ENCODE results near the gene TMEM254.
A peak's percentile ranks its signal among the peaks of the same experiment; 100 is the strongest.
"Not testable (repeated sequence)": the region's sequence is repeated elsewhere in the genome, so short reads cannot be mapped to it uniquely, and the experiment has no call there.

The TMEM254 gene

GRCh38 chr10:80075781-80076180 is 2.7 kb upstream of the TMEM254 start:
- peak in 1 of 3 donors; percentile 20 for DNase-seq (ENCODE audit: low read depth in 2 of 3, low spot score in 1 of 3)

GRCh38 chr10:80077869-80078447 is 507 bp upstream of the TMEM254 start:
- no peak for DNase-seq (ENCODE audit: low read depth in 2 of 3, low spot score in 1 of 3)

DNA sequence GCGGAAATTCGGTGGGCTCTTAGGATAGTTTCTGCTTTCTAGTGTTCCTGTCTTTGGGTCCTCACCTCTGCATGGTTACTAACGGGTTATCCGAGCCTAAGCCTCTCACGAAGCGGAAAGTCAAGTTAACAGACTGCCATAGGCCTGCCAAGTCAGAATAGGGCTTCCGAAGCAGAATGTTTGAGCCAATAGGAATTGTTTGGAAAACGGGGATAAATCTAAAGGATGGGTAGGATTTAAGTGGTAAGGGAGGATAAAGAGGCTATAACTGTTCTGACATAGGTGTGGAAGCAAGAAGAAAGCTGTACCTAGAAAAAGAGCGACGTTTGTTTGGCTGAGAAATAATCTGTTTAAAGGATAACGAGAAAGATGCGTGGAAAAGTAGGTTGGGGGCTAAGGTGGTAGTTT is 851 bp downstream of the TMEM254 start:
- no peak for DNase-seq (ENCODE audit: low read depth in 2 of 3, low spot score in 1 of 3)

GRCh38 chr10:80081026-80081425 is 2.6 kb downstream of the TMEM254 start:
- no peak for DNase-seq (ENCODE audit: low read depth in 2 of 3, low spot score in 1 of 3)

DNA sequence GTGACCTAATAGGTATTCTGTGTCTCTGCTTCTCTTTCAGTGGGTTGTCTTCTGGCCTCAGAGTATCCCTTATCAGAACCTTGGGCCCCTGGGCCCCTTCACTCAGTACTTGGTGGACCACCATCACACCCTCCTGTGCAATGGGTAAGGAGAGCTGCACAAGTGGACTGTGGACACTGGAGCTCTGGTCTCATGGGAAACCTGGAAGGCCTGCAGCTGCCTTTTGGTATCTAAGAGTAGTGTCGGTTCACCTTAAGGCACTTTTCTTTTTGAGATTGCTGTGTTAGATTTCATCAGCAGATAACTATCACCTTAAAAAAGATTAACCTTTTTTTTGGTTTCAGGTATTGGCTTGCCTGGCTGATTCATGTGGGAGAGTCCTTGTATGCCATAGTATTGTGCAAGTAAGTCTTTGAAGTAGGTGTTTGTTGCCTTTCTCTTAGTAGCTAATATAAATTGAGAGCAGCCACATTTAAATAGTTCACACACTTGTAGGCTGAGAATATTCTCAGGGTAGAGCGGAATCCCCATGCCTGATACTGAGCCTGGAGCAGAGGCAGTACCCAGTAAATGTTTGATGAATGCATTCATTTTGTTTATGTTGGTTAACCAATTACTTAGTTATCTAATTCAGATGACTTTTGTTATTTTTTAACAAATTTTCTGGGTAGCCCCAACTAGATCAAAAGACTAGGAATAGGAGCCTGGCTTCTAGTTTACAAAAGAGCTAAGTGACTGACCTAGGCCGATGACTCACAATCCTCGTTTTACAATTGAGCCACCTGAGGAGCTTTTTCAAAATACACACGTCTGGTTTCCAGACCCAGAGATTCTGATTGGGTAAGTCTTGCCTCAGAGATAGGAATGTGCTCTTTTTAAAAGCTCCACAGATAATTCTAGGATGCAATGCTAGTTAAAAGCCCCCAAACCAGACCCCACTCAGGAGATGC is 3.6 kb downstream of the TMEM254 start:
- DNase-seq (ENCODE audit: low read depth in 2 of 3, low spot score in 1 of 3): no peak

GRCh38 chr10:80090121-80090520 is 11.7 kb downstream of the TMEM254 start:
- DNase-seq (ENCODE audit: low read depth in 2 of 3, low spot score in 1 of 3): no peak

DNA sequence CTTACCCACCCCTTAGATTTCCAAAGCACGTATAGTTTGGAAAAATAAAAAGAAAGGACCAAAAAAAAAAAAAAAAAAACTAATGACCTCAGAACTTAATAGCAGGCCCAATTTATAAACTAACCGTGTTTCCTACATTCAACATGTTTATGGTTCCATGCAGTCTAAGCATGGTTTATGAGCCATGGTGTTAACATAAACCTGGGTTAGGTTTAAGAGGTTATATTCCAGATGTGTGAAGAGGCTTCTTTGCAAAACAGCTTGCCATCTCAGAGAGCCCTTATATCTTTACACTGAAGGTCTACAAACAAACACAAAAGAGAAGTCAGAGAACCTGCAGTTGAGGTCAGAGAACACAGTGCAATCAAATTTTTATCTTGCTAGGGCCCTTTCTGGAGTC is 15.8 kb downstream of the TMEM254 start:
- no peak for DNase-seq (ENCODE audit: low read depth in 2 of 3, low spot score in 1 of 3)

DNA sequence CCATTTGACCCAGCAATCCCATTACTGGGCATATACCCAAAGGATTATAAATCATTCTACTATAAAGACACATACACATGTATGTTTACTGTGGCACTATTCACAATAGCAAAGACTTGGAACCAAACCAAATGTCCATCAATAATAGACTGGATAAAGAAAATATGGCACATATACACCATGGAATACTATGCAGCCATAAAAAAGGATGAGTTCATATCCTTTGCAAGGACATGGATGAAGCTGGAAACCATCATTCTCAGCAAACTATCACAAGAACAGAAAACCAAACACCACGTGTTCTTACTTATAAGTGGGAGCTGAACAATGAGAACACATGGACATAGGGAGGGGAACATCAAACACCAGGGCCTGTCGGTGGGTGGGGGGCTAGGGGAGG is 19.8 kb downstream of the TMEM254 start:
- DNase-seq (ENCODE audit: low read depth in 2 of 3, low spot score in 1 of 3): not testable (repeated sequence)

GRCh38 chr10:80099295-80099694 is 20.8 kb downstream of the TMEM254 start:
- not testable (repeated sequence) for DNase-seq (ENCODE audit: low read depth in 2 of 3, low spot score in 1 of 3)

GRCh38 chr10:80100116-80100515 is 21.7 kb downstream of the TMEM254 start:
- no peak for DNase-seq (ENCODE audit: low read depth in 2 of 3, low spot score in 1 of 3)

DNA sequence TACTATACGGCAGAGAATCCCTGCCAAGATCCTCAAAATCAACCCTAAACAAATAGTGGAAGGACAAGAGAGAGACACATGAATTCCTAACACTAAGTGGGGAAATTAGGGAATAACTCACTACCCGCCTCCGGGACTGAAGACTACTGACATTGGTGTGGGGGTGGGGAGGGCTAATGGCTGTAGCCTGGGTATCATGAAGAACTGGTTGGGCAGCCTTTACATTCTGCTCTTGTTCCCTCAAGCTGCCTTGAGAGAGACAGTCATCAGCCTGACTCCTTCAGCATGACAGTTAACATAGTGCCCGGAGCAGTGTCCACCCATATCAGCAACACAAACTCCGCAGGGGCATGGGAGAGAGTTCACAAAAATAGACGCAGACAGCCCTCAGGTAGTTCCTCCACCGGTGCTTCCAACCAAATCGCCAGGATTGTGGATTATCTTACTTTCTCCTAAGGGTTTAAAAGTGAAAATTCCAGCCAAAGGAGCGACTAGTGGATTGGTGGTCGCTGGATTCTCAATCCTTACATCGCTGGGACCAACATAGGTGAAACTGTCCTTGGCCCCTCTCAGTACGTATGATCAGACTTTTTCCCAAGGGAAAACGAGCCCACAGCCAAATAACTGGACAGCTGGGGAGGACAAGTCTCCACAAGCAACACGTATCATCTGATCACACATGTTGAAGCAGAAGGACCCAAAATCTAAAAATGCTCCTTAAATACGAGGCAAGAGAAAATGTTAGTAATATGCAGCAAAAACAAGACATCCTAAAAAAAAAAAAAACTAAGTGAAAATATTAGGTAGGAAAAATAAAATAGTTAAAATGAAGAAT is 22.6 kb downstream of the TMEM254 start:
- no peak for DNase-seq (ENCODE audit: low read depth in 2 of 3, low spot score in 1 of 3)

- DNase-seq (ENCODE audit: low read depth in 2 of 3, low spot score in 1 of 3): no peak
These were observed 25.8 kb downstream of the TMEM254 start for GRCh38 chr10:80104066-80104926.

DNA sequence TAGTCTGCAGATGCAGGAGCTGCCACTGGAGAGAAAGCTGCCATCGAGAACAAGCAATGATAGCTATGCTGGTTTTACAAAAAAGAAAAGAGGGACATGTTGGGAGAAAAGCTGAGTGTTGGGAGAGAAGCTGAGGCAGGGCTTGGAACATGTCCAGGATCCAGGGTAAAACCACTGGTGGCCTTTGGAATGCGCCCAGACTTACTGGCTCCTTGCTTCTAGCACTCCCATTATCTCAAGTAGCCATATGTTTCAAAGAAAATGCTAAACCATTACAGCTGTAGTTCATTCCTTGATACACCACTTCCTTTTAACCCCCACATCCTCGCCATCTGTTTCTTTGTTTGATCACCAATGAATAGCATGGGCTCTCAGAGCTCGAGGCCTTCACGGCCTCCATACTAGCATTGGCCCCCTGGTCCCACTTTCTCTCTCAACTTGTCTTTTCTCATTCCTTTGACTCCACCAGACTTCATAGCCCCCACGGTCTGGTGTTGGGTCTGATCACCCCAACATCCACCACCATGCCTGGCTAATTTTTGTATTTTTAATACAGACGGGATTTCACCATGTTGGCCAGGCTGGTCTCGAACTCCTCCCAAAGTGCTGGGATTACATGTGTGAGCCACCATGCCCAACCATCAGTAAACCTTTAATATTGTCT is 30.2 kb downstream of the TMEM254 start:
- DNase-seq (ENCODE audit: low read depth in 2 of 3, low spot score in 1 of 3): no peak

DNA sequence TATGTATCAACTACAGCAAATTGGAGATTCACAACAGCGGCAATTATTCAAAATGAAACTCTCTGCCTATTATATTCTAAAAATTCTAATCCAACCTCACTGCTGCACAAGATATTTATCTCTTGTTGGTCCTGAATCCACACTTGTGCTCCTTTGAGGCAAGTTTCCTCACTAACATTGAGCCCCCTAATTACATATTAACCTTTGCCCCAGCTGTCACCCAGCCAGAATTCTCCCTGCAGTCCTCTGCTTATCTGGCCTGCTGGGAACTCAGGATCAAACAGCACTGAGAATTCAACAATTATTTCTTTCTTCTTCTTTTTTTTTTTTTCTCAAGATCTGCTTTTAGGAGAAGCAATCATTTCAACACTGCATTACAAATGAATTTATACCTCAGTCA is 32.5 kb downstream of the TMEM254 start:
- no peak for DNase-seq (ENCODE audit: low read depth in 2 of 3, low spot score in 1 of 3)

GRCh38 chr10:80118669-80119068 is 40.2 kb downstream of the TMEM254 start:
- DNase-seq (ENCODE audit: low read depth in 2 of 3, low spot score in 1 of 3): no peak

DNA sequence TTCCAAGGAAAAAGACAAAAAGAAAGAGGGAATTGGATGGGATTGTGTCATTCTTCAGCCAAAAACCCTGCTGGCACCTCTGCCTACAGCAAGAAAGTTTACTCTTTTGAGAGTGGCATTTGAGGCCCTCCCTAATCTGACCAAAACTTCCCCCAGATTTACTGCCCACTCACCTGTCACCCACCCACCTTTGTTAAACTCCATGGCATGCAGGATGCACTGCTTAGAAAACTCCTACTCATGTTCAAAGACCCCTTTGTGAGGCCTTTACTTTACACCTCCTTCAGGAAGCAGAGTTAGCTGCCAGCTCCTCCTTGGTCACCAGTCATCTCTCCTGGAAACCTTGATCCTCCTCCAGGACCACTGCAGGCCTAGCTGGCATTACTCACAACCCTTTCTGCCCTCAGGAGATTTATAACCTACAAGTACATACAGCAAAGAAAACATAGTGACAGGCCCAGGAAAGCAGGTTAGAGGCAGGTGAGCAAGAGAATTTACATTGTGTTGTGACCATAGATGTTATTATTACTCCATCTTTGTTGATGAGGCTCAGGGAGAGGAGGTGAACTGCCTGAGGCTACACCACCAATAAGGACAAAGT is 43.7 kb downstream of the TMEM254 start:
- DNase-seq (ENCODE audit: low read depth in 2 of 3, low spot score in 1 of 3): no peak

- DNase-seq (ENCODE audit: low read depth in 2 of 3, low spot score in 1 of 3): no peak
These were observed 44.3 kb downstream of the TMEM254 start for GRCh38 chr10:80122746-80123145.

DNA sequence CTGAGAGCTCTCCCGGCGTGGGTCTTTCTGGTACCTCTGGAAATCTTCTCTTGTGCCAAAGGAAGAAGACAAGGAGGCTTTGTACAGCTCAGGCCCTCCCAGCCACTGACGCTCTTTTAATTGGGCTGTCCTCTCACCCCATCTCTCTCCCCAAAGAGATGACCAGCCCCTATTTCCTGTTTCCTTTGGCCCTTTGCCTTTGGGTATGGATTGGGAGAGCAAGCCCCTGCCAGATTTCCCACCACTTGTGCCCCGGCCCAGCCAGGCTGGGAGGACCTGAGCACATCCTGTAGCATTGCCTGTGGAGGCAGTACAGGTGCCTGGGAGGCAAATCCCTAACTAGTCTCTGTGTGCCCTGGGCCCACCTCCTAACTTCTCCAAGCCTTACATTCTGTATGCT is 48.4 kb downstream of the TMEM254 start:
- DNase-seq (ENCODE audit: low read depth in 2 of 3, low spot score in 1 of 3): no peak

- DNase-seq (ENCODE audit: low read depth in 2 of 3, low spot score in 1 of 3): no peak
These were observed 53.0 kb downstream of the TMEM254 start for GRCh38 chr10:80131499-80131901.
